NCI-H1048 (cell line): ENCODE data around the gene MCRIP2.

Source experiments
- DNase-seq: peaks from one replicate; lab custom pipeline; 2025; lab: John Stamatoyannopoulos, UW

MCRIP2 gene

GRCh38 chr16:632486-633335 is 8.9 kb upstream of the MCRIP2 start:
- no peak for DNase-seq

GRCh38 chr16:633336-634050 is 8.1 kb upstream of the MCRIP2 start:
- no peak for DNase-seq

GRCh38 chr16:634051-634670 is 7.5 kb upstream of the MCRIP2 start:
- DNase-seq = no peak

GRCh38 chr16:634996-635395 is 6.6 kb upstream of the MCRIP2 start:
- no peak for DNase-seq

GRCh38 chr16:635573-636205 is 5.9 kb upstream of the MCRIP2 start:
- DNase-seq = no peak

- DNase-seq = peak; percentile 66
Observed at GRCh38 chr16:636206-637080, 5.2 kb upstream of the MCRIP2 start, which contains the start of gene METTL26. Gene METTL26 (minus strand): TSS chr16:636305. CDS start chr16:636290, 15 bp downstream.

- no peak for DNase-seq
Observed at GRCh38 chr16:637081-638018, 4.3 kb upstream of the MCRIP2 start.

- no peak for DNase-seq
Observed at GRCh38 chr16:638034-638543, 3.5 kb upstream of the MCRIP2 start.

- DNase-seq = no peak
Observed at GRCh38 chr16:638836-639235, 2.8 kb upstream of the MCRIP2 start.

GRCh38 chr16:640614-641013 is 1.0 kb upstream of the MCRIP2 start:
- DNase-seq = no peak

GRCh38 chr16:642189-643049 is 791 bp downstream of the MCRIP2 start:
- DNase-seq = no peak

- DNase-seq = no peak
Observed at GRCh38 chr16:643050-643368, 1.4 kb downstream of the MCRIP2 start.

- no peak for DNase-seq
Observed at GRCh38 chr16:644556-644955, 2.9 kb downstream of the MCRIP2 start.

GRCh38 chr16:645852-646678 is 4.4 kb downstream of the MCRIP2 start:
- DNase-seq = no peak

- DNase-seq = no peak
Observed at GRCh38 chr16:646679-647172, 5.1 kb downstream of the MCRIP2 start.

GRCh38 chr16:647173-647902 is 5.7 kb downstream of the MCRIP2 start:
- no peak for DNase-seq

- no peak for DNase-seq
Observed at GRCh38 chr16:648071-648780, 6.6 kb downstream of the MCRIP2 start.
